T-helper 1 cell treated with Interleukin-12 subunit alpha and Interleukin-12 subunit beta and Interleukin-4 antibody, amounts not matched to agents 30 ng/mL and 1 ng/mL, for 36 hours (primary cell): ENCODE results near the gene RAMP2. TPM values are rescaled to one million over a fixed set of nuclear protein-coding genes. Genes with fewer than 3 reads are reported as not detected.
"Not testable (repeated sequence)": the region's sequence is repeated elsewhere in the genome, so short reads cannot be mapped to it uniquely, and the experiment has no call there.

ENCODE experiments used
- intact Hi-C: fragments of 100-400 bp; cut with micrococcal nuclease; formaldehyde crosslinking; loops from one replicate; pipeline ENCODE4 v1.15.1; 2024
- total RNA-seq: library from RNA; stranded (reverse); gene quantifications from 2 replicates; pipeline ENCODE4 v1.2.3, GENCODE V29; 2022

Gene RAMP2
- total RNA-seq, 1 donor from 2014 or later: not detected

DNA sequence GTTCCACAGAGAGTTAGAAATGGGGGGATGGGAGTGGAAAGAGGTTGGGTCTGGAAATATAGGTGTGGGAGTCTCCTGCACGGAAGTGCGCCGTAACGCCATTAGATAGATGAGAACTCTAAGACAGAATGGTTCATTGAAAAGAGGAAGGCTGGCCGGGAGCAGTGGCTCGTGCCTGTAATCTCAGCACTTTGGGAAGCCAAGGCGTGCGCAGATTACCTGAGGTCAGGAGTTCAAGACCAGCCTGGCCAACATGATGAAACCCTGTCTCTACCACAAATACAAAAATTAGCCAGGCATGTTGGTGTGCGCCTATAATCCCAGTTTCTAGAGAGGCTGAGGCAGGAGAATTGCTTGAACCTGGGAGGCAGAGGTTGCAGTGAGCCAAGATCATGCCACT lies 7.0 kb downstream of the RAMP2 start:
- intact Hi-C loops: not testable (repeated sequence)

DNA sequence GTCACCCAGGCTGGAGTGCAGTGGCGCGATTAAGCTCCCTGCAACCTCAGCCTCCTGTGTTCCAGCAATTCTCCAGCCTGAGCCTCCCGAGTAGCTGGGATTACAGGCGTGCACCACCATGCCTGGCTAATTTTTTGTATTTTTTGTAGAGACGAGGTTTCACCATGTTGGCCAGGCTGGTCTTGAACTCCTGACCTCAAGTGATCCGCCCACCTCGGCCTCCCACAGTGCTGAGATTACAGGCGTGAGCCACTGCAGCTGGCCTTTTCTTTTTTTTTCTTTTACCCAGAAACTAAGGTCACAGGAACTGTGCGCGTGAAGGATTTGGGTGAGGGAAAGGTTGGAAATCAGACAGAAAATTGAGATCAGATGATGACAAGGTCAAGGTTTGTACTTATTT lies 8.9 kb downstream of the RAMP2 start:
- intact Hi-C loops: loop anchor here (5.0 kb wide), 1 partner anchor 192 kb away; the partner anchor contains the start of gene AARSD1

DNA sequence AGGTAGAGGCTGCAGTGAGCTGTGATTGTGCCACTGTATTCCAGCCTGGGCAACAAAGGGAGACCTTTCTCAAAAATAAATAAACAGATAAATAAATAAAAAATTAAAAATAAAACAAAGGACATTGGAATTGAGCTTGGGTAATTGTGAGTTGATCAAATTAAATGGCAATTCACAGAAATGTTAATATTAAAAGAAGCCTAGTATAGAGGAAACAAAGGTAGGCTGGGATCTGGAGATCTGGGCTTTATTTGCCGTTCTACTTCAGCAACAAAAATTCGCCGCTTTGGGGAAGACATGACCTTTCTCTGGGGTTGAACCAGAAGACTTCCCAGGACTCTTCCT lies 11.9 kb downstream of the RAMP2 start:
- intact Hi-C loops: loop anchor here (1.0 to 5.0 kb wide), 8 partner anchors 10 to 397 kb away; partner anchors contain the start of genes AARSD1, BECN1, CNTD1 and COA3

DNA sequence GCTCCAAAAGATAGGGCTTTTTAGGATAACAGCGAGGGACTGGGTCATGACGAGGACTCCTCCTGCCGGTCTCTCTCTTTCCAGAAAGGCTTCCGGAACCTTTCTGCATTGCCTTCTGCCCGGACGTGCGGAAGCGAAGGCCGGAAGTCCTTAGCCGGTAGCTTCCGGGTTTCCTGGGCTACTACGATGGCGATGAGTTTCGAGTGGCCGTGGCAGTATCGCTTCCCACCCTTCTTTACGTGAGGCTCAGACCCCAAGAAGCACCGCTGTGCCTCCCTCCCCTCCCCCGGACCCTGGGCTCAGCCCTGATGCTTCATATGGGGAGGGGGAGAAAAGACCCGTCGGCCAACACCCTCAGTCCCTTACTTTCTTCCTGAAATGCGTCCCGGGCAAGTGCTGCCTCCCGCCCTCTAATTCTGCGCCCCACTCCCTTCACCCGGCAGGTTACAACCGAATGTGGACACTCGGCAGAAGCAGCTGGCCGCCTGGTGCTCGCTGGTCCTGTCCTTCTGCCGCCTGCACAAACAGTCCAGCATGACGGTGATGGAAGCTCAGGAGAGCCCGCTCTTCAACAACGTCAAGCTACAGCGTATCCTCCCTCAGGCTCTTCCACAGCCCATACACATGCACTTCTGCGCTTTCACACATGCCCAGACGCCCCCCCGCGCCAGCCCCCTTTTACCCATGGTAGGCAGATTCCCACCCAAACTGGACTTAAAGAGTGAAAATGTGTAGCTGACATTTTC lies 12.4 kb downstream of the RAMP2 start, which contains the start of gene VPS25:
Gene VPS25 (plus strand): TSS at position 160 of the 746 bp plus-strand sequence. CDS start 27 bp downstream, at position 187.
- intact Hi-C loops: loop anchor here (1.0 to 5.0 kb wide), 8 partner anchors 10 to 397 kb away; partner anchors contain the start of genes AARSD1, BECN1, CNTD1 and COA3

DNA sequence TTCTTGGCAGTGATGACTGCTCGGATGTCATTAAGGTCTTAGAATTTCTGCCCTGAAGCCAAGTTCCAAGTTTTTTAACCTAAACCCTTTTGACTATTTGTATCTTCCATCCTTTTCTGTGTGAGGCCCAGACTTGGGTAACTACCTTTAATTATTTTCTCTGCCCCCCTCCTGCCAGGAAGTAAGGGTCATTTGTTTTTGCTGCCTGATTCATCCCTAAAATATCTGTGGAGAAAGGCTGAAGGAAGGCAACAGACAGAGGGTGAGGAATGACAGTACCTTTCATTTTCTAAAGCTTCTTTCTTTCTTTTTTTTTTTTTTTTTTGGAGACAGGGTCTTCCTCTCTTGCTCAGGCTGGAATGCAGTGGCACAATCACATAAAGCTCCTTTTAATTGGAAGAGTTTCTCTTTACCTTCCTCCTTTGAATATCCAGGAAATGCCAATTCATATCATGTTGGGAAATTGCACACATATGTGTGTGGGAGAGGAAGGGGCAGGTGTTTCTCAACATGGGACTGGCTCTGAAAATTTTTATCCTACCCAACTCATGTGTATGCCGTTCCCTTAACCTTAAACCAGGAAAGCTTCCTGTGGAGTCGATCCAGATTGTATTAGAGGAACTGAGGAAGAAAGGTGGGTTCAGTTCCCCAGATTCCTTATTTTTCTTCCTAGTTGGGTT lies 13.2 kb downstream of the RAMP2 start:
- intact Hi-C loops: loop anchor here (5.0 kb wide), 1 partner anchor 188 kb away; the partner anchor contains the start of gene AARSD1

DNA sequence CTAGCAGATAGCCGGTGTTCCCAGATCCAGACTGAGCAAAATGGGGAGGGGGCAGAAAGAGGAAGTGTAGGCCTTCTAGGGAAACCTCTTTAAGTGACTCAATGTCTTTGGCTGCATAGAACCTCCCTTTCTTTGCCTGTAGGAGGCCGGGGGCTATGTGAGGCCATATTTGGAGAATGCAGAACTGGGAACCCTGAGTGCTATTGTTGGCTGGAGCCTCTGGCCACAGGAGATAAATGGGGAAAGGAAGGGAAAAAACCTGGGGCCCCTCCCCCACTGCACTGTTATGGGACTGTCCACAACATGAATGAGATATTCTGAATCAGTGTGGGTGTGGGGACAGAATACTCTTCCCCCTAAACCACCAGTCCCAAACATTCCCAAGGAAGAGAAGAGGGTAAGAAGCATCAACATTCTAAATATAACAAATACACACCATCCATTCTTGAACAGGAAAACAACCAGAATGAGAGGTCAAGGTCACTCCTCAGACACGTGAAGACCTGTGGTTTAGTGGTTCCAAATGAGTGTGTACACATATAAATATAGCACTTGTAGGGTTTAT lies 14.6 kb downstream of the RAMP2 start:
- intact Hi-C loops: no loop called here

DNA sequence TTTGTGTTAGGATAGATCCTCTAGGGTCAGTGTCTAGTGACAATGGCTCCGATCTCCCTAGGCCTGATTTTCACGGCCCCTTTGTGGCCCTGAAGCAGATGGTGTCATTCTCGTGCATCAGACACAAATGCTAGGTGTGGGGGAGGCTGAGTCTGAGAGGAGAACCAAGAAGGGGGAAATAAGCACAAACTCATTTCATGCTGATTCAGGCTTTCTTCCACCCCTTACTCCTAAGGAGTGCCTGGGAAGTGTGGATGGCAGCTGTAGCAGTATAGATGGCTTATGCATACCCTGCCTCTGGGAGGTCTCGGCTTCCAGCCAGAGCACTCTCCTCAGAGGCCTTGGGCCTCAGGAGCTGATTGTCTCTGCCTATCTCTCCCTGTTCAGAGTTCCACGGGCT lies 17.5 kb downstream of the RAMP2 start:
- intact Hi-C loops: no loop called here

DNA sequence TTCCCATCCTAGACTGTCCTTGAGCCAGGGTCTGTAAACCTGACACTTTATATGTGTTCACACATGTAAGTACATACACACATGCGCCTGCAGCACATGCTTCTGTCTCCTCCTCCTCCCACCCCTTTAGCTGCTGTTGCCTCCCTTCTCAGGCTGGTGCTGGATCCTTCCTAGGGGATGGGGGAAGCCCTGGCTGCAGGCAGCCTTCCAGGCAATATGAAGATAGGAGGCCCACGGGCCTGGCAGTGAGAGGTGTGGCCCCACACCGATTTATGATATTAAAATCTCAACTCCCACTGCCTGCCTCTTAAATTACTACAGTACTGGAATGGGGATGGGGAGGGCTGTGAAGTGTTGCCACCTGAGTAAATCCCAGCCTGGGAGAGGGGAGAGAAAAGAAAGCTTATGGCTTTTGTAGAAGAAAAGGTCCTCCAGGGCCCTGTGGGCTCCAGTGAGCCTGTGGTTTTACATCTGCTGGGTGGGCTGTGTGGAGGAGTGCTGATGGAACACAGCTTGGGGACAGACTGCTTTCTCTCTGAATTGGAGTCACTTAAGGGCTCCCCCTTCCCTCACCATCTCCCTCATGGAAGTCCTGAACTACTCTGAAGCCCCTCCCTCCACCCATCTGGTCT lies 18.4 kb downstream of the RAMP2 start:
- intact Hi-C loops: no loop called here

DNA sequence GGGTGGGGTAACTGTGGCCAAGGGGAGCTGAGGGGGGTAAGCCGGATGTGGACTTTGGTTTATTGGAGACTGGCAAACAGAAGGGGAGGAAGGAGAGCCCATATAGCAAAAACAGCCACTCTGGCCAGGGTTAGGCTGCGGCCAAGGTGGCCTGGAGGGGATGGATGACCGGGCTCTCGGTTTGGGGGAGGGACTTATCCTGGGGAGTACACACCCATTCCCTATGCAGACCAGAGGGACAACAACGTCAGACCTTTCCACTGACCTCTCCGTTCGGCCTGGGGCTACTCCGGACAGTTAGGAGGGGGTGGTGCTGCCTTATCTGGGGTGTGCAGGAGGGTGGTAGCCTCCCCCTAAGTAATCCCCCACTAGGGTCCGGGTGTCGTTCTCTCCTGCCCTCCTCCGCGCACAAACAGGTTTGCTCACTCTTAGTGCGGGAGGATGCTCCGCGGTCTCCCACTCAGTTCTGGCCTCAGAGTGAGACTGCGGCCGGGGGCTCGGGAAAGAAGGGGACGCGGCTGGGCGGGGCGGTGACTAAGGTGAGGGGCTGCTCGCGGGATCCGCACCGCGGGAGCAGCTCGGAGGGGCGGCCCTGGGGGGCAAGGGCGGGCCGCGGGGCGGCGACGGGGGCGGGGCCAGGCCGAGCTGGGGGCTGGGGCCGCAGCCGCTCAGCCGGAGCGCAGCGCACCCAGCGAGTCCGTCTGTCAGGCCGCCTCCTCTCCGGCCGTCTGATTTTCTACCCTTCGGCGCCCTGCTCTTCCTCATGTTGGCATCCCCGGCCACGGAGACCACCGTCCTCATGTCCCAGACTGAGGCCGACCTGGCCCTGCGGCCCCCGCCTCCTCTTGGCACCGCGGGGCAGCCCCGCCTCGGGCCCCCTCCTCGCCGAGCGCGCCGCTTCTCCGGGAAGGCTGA lies 19.2 kb downstream of the RAMP2 start, which contains the start of gene WNK4:
Gene WNK4 (plus strand): TSS at position 675 of the 915 bp plus-strand sequence. CDS start 89 bp downstream, at position 764.
- intact Hi-C loops: no loop called here

DNA sequence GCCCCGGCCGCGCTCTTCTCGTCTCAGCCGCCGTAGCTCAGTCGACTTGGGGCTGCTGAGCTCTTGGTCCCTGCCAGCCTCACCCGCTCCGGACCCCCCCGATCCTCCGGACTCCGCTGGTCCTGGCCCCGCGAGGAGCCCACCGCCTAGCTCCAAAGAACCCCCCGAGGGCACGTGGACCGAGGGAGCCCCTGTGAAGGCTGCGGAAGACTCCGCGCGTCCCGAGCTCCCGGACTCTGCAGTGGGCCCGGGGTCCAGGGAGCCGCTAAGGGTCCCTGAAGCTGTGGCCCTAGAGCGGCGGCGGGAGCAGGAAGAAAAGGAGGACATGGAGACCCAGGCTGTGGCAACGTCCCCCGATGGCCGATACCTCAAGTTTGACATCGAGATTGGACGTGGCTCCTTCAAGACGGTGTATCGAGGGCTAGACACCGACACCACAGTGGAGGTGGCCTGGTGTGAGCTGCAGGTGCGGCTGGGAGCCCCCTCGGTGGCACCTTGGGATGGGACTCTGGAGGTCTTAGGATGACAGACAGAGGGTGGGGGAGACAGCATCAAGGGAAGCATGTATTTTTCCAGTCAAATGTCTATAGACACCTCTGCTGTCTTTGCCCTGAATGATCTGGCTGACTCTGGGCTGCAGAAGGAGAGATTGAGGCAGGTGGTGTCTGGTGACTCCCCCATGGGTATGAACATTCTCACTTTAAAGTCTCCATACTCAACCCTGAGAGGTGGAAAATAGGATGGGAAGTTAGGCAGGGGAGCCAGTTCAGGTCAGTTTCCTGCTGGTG lies 20.0 kb downstream of the RAMP2 start:
- intact Hi-C loops: no loop called here

DNA sequence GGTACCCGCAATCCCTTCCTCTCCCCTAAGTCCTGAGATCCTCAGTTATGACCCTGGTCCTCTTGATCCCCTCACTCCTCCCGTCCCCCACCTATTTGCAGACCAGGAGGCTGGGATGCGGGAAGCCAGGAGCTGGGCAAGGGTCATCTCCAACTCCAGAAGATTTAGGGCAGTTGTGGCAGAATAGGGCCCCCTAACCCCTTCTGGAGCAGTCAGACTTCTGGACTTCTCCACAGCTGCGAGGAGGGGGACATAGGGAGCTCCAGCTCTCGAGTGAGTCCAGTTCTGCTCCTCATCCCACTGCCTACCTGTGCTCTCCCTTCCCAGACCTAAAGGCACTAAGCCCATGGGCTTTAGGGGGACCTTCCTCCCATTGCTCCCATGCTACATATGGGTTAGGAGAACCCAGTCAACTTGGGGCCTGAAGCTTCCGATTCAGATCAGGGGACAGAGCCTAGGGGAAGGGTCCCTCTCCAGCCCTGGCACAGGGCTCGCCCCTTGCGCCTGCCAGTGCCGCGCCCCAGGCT lies 20.7 kb downstream of the RAMP2 start:
- intact Hi-C loops: no loop called here

DNA sequence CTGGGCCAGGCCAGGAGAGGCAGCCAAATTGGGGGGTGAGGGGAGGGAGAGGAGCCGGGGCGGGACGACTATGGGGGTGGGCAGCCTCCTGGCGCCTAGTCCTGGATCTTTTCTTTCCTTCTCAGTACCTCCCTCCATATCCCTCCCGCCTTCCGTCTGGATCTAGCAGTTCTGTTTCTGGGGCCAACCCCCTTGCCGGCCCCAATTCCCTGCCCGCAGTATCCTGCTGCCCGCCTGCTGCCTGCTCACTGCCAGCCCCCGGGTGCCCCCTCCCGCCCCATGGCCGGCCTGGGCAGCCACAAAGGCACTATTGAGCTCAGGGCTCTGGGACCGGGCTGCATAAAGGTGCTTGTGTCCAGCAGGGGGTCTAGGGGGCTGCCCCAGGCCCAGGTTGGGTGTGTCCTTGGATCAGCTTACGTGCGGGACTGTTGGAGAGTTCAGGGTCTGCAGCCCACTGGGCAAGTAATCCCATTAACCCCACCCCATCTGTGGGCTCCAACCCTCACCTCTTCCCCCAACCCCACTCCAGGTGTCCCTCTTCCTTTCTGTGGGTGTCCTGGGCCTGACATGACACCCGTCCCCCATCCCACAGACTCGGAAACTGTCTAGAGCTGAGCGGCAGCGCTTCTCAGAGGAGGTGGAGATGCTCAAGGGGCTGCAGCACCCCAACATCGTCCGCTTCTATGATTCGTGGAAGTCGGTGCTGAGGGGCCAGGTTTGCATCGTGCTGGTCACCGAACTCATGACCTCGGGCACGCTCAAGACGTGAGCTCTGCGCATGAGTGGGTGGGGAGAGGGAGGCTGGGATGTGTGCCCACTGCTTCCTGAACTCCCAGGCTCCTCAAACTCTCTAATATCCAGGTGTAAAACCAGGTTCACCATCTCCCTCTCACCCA lies 21.4 kb downstream of the RAMP2 start:
- intact Hi-C loops: no loop called here

DNA sequence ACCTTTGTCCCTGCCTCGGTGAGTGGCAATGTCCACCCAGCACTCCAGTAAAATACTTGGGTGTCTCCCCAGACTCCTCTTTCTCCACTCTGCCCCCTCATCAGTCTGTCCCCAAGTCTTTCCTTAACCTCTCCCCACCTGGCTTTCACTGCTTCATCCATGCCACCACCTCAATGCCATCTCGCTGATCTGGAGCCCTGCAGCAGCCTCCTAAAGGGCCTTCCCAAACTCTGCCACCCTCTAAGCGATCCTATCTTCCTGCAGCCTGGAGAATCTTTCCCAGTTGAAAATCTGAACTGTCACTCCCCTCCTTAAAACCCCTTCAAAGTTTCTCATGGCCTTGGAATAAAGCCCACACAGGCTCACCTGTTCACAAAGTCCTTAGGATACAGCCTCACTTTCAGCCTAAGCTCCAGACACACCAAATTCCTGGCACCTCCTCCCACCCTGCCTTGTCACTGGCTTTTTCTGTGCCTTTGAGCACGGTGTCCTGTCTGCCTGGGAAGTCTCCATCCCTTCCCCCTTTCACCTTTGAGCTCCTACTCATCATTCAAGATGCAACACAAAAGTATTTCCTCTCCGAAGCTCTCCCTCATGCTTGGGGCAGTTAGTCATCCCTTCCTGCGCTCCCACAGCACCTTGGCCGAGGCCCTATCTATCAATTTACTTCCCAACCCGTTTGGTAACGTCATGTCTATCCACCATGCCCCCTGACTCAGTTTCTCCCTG lies 22.2 kb downstream of the RAMP2 start:
- intact Hi-C loops: no loop called here

DNA sequence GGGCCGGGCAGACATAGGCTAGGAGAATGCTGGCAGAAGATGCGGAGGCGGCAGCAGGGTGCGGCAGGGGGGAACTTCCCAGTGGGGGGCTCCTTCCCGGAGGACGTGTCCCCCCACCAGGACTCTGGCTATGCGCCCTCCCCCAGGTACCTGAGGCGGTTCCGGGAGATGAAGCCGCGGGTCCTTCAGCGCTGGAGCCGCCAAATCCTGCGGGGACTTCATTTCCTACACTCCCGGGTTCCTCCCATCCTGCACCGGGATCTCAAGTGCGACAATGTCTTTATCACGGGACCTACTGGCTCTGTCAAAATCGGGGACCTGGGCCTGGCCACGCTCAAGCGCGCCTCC lies 22.7 kb downstream of the RAMP2 start:
- intact Hi-C loops: no loop called here

DNA sequence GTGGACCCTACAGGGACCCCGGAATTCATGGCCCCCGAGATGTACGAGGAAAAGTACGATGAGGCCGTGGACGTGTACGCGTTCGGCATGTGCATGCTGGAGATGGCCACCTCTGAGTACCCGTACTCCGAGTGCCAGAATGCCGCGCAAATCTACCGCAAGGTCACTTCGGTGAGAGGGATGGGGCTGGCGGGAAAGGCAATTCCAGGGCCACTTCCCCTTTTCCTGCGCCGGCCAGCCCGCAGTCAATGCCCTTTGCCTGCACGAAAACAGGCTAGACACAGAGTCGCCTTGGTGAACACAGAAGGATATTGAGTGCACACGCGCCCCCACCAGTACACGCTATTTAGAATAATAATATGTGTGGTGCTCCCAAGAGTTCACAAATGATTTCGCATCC lies 23.4 kb downstream of the RAMP2 start:
- intact Hi-C loops: no loop called here

DNA sequence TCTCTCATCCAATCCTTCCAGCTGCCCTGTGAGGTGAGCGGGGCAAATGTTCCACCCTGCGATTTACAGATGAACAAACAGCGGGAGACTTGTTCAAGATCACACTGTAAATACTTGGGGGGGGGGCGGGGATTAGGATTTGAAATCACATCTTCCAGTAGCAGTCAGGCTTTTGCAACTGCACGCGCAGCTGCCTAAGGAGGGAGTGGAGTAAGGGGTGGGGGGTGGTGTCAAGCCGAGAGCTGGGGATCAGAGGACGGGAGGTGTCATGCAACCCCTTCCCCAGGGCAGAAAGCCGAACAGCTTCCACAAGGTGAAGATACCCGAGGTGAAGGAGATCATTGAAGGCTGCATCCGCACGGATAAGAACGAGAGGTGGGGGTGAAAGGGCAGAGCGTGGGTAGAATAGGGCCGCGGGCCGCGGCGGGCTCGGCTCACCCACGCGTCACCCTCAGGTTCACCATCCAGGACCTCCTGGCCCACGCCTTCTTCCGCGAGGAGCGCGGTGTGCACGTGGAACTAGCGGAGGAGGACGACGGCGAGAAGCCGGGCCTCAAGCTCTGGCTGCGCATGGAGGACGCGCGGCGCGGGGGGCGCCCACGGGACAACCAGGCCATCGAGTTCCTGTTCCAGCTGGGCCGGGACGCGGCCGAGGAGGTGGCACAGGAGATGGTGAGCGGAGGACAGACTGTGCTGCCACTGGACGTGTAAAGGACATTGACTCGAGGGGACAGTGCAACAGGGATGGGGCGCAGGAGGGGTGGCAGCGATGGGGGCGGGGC lies 24.0 kb downstream of the RAMP2 start:
- intact Hi-C loops: no loop called here

DNA sequence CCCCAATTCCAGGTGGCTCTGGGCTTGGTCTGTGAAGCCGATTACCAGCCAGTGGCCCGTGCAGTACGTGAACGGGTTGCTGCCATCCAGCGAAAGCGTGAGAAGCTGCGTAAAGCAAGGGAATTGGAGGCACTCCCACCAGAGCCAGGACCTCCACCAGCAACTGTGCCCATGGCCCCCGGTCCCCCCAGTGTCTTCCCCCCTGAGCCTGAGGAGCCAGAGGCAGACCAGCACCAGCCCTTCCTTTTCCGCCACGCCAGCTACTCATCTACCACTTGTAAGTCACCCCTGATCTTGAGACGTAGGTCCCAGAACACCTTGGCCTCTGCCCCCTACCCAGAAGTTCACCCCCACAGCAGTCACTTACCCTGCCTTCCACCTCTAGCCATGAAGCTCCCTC lies 26.2 kb downstream of the RAMP2 start:
- intact Hi-C loops: no loop called here
